ENCODE data around the gene GPRIN2.

The GPRIN2 gene

GRCh38 chr10:46528171-46528671 is 28.2 kb downstream of the GPRIN2 start:
- Histone ChIP-seq H3K4me3 (ENCODE audit: insufficient read depth, low read length, poor library complexity, severe bottlenecking) (no peak overlapping the region), H3K79me2 (ENCODE audit: insufficient read depth, low read length) (no peaks in the 10 kb centered on the region), H3K9ac (ENCODE audit: low read length) (no peak overlapping the region), H3K27me3 (ENCODE audit: low read length) (no peaks in the 10 kb centered on the region), H3K9me2 (replicated peaks; ENCODE audit: insufficient read depth, low read length) (no peaks in the 10 kb centered on the region), H2AFZ (ENCODE audit: low read depth, low read length, severe bottlenecking) (no peak overlapping the region), H3K4me2 (ENCODE audit: low read depth, low read length, poor library complexity, severe bottlenecking) (no peak overlapping the region), H3K36me3 (ENCODE audit: low read length) (no peaks in the 10 kb centered on the region), H4K20me1 (ENCODE audit: low read depth, low read length) (no peaks in the 10 kb centered on the region), H3F3A (ENCODE audit: insufficient read depth) (no peaks in the 10 kb centered on the region), H3K9me3 (ENCODE audit: insufficient read depth, low read length) (peaks cover 9% of the 10 kb centered on the region; the same call in 1 of the 2 replicates), H3K27ac (ENCODE audit: low read depth, low read length) (no peak overlapping the region)
- TF ChIP-seq EZH2phosphoT487 (conservative IDR thresholded peaks at IDR 0.05; ENCODE audit: low read length) (no peak), CTCF (IDR thresholded peaks at IDR 0.05; ENCODE audit: insufficient read depth, low read length, poor library complexity, severe bottlenecking) (no peak)

- H3K4me2 ChIP-seq (ENCODE audit: low read depth, low read length, poor library complexity, severe bottlenecking): no peak overlapping the region
- H3K36me3 ChIP-seq (ENCODE audit: low read length): no peaks in the 10 kb centered on the region
- no peaks in the 10 kb centered on the region for H3K27me3 ChIP-seq (ENCODE audit: low read length)
- H3K4me3 ChIP-seq (ENCODE audit: insufficient read depth, low read length, poor library complexity, severe bottlenecking): no peak overlapping the region
- no peak for TF ChIP-seq EZH2phosphoT487 (conservative IDR thresholded peaks at IDR 0.05; ENCODE audit: low read length)
- no peak for TF ChIP-seq CTCF (IDR thresholded peaks at IDR 0.05; ENCODE audit: insufficient read depth, low read length, poor library complexity, severe bottlenecking)
- no peaks in the 10 kb centered on the region for H4K20me1 ChIP-seq (ENCODE audit: low read depth, low read length)
- H3K79me2 ChIP-seq (ENCODE audit: insufficient read depth, low read length): no peaks in the 10 kb centered on the region
- H3K27ac ChIP-seq (ENCODE audit: low read depth, low read length): no peak overlapping the region
- no peak overlapping the region for H2AFZ ChIP-seq (ENCODE audit: low read depth, low read length, severe bottlenecking)
- peaks cover 9% of the 10 kb centered on the region; the same call in 1 of the 2 replicates for H3K9me3 ChIP-seq (ENCODE audit: insufficient read depth, low read length)
- H3K9ac ChIP-seq (ENCODE audit: low read length): no peak overlapping the region
- no peaks in the 10 kb centered on the region for H3F3A ChIP-seq (ENCODE audit: insufficient read depth)
- no peaks in the 10 kb centered on the region for H3K9me2 ChIP-seq (replicated peaks; ENCODE audit: insufficient read depth, low read length)
Observed at GRCh38 chr10:46527241-46527811, 29.1 kb downstream of the GPRIN2 start.

GRCh38 chr10:46526682-46527038 is 29.8 kb downstream of the GPRIN2 start:
- no peaks in the 10 kb centered on the region for H4K20me1 ChIP-seq (ENCODE audit: low read depth, low read length)
- H3K27me3 ChIP-seq (ENCODE audit: low read length): no peaks in the 10 kb centered on the region
- TF ChIP-seq EZH2phosphoT487 (conservative IDR thresholded peaks at IDR 0.05; ENCODE audit: low read length) (no peak), CTCF (IDR thresholded peaks at IDR 0.05; ENCODE audit: insufficient read depth, low read length, poor library complexity, severe bottlenecking) (no peak)
- no peaks in the 10 kb centered on the region for H3K36me3 ChIP-seq (ENCODE audit: low read length)
- H3K79me2 ChIP-seq (ENCODE audit: insufficient read depth, low read length): no peaks in the 10 kb centered on the region
- no peaks in the 10 kb centered on the region for H3K9me2 ChIP-seq (replicated peaks; ENCODE audit: insufficient read depth, low read length)
- H3K4me2 ChIP-seq (ENCODE audit: low read depth, low read length, poor library complexity, severe bottlenecking): no peak overlapping the region
- H3K27ac ChIP-seq (ENCODE audit: low read depth, low read length): no peak overlapping the region
- no peak overlapping the region for H2AFZ ChIP-seq (ENCODE audit: low read depth, low read length, severe bottlenecking)
- no peak overlapping the region for H3K9ac ChIP-seq (ENCODE audit: low read length)
- no peaks in the 10 kb centered on the region for H3F3A ChIP-seq (ENCODE audit: insufficient read depth)
- no peak overlapping the region for H3K4me3 ChIP-seq (ENCODE audit: insufficient read depth, low read length, poor library complexity, severe bottlenecking)
- peaks cover 9% of the 10 kb centered on the region; the same call in 1 of the 2 replicates for H3K9me3 ChIP-seq (ENCODE audit: insufficient read depth, low read length)

Data from SU-DHL-6 (cell line).